Islet precursor cell (in vitro differentiated cells): ENCODE measurements around the gene SYNE4.

Source experiments
- DNase-seq: peaks from one replicate; pipeline ENCODE4 v3.0.0-alpha.2; 2018

SYNE4 gene

DNA sequence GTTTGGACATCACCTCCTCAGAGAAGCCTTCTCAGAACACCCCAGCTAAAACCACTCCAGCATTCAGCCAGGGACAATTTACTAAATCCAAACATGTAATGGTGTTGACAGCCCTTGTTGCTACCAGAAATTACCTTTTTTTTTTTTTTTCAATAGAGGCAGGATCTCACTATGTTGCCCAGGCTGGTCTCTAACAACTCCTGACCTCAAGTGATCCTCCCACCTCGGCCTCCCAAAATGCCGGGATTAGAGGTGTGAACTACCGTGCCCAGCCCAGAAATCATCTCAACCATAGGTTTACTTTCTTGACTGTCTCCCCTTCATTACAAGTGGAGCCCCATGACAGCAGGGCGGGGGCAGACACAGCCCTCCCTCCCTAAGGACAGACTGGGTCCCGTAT lies 14.8 kb upstream of the SYNE4 start:
- no peak for DNase-seq

DNA sequence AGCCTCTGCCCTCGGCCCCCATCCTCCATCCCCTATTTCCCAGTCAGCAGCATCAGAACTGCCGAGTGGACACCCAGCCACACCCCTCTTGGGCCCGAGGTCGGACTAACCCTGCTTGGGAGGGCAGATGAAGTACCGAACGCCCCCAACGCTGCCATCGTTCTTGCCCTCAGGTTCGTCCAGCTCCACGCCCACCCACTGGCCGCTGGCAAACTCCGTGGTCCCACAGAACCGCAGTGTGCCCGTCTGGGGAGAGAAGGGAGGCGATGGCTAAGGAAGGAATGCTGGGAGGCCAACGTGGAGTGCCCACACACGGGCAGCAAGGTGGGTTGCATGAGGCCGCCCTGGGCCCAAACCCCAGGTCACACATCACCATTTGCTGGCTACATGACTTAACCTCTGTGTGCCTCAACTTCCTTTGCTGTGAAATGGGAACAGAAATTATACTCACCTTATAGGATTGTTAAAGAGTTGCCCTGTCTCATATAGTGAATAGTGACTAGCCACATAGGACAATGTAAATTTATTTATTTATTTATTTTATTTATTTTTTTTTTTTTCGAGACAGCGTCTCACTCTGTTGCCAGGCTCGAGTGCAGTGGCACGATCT lies 10.6 kb upstream of the SYNE4 start:
- no peak for DNase-seq

DNA sequence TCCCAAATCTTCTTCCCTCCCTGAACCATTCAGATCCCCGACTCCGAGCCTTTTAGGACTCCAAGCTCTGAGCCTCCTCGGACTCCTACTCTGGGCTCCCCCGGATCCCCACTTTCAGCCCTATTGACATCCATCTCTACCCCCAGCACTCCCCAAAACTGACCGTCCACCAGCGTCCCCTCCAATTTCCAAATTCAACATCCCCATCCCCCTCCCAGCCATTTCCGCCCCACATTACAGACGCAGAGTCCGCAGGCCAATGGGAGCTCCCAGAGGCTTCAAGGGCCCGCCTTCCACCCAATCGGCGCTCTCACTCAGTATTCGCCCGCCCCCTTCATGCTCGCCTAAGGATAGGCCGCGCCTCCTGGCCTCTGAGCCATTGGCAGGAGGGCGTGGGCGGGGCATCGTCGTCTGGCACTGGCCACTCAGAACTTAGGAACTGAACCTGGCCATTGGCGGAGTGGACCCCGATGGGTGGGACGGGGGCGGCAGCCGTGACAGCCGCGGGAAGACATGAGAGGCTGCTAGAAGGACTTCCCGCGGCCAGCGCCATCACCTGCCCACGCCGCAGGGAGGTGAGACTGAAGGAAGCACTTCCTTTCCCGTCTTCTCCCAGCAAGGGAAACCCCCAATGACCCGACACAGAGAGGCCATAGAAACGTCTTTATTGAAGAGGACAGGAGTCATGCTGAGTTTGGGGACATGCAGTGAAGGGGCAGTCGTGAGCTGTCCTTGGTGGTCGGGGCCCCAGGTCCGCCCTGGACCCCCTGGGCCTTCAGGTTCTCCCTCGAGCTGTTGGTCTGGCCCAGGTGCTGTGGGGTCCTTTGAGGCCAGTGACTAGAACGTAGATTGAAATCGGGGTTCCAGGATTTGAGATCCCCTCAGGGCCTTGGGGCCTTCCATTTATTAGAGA lies 5.7 kb upstream of the SYNE4 start, which contains the start of gene ALKBH6:
Gene ALKBH6, minus strand, starts transcription at position 202 of the 913 bp plus-strand sequence. CDS start 816 bp downstream, outside the sequence.
- DNase-seq, result peak; percentile 100

DNA sequence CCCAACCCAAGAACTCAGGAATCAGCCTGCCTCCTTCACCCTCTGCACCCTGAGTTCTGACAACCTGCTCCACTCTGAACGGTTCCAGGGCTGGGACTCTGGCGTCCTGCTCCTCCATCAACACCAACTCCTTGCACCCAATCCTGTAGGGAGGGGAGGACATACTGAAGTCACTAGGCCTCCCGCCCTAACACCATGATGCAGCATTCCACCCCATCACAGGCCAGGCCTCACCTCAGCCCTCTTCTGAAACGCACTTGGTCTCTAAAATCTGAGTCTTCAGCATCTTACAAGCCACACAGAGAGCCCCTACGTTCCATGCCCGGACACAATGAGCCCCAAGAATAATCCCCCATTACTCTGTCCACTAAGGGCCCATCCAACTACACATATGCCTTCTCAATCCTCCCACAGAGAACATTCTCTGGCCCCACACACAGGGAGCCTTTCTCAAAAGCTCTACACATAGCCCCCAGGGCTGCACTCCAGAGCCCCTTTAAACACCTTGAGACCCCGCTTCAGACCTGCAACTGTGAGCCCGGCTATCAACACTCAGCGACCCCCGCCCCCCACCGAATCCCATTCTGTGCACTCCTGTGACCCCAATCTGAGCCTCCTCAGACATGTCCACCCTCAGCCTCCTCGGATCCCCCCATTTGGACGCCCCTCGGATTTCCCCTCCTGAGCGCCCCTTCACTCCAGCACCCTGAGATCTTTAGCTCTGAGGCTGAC lies 4.8 kb upstream of the SYNE4 start:
- DNase-seq, result no peak

DNA sequence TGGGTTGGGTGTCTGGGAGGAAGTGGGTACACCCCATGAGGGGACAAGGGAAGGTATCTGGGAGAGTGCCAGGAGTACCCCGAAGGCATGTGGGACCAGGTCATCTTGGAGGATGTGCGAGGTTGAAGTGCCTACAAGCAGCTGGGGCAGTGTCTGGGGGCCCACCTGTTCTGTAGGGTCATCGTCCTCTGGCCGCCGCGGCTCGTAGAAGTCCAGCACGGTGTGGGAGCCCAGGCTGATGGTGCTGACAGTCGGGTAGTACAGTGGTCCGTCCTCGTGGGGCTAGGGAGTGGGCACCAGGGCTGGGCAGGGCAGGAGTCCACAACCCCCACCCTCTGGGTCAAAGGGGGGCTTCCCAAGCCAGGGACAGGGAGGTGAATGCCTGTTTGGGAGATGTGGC lies 1.8 kb upstream of the SYNE4 start:
- no peak for DNase-seq

DNA sequence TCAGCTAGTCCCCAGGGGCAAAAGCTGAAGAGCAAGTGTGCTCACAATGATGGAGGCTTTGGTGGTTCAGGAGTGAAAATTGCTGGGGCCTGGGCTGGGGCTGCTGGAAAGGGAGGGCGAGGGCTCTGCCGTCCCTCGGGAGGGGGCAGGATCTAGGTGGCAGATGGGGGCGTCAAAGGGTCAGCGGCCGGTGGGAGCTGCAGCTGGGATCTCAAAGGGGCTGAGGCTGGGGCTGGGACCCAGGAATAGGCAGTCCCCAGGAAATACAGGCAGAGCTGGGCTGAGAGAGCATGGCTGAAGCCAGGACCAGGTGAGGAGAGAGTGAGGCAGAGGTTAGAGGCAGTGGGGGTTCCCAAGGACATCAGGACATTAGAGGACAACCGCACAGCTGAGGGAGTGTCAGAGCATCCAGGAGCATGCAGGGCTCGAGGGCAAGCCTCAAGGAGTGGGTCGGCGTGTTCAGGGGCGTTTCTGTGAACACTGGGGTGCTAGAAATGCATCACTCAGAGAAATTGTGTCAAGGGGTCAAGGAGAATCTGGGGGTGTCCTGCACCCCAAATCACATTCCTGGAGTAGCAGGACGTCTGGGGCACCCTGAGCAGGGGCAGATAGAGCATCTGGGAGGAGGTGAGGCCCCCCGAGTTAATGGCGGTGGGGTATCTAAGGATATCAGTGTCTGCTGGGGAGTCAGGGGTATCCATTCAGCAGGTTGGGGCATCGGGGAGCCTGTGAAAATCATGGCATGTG lies 1.2 kb upstream of the SYNE4 start:
- no peak for DNase-seq

DNA sequence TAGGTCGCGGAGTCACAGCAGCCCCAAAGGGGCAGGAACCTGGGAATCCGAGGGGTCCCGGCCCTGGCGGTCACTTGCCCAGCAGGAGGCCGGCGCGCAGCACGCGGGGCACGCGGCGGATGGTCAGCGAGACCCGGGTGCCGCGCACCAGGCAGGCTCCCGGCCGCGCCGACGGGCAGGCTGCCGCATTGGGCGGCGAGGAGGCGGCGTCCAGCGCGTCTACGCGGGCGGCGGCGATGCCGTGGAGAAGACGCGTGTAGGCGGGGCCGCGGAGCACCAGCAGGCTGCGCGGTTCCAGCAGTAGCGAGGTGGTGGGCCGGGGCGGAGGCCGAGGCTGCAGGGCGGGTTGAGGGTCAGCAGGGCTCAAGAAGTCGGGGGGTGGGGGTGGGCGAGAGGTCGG lies 607 bp upstream of the SYNE4 start:
- DNase-seq, result peak; percentile 82

DNA sequence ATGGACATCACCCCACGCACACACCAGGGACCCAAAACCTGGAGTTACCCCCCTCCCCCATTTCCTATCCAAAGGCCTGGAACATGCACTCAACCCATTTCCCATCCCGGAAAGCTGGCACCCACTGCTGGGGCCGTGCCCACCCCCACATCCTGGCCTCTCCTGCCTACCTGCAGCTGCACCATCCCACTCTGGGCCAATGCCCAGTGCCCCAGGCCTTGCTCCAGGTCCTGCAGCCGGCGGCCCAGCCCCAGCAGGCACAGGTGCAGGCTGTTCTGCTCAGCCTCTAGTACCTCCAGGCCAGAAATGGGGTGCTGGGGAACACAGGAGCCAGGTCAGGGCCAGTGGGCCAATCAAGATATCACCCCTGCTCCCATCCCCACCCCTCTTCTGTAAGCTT lies 1.7 kb downstream of the SYNE4 start:
- DNase-seq, result no peak

DNA sequence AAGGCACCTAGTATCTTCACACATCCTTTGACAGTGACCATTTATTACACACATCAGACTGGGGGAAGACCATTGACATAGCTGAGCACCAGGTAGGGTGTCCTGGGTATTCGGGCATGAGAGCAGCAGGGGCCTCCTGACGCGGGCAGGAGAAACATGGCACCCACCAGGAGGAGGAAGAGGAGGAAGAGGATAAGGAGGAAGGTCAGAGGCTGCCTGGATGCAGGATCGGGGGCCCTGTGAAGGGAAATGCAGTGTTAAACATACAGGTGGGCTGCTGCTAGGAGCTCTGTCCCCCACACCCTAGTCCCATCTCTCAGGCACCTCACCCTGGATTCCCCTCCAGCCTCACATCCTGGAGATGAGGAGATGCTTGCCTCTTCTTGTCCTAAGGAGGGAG lies 5.3 kb downstream of the SYNE4 start:
- DNase-seq, result no peak

DNA sequence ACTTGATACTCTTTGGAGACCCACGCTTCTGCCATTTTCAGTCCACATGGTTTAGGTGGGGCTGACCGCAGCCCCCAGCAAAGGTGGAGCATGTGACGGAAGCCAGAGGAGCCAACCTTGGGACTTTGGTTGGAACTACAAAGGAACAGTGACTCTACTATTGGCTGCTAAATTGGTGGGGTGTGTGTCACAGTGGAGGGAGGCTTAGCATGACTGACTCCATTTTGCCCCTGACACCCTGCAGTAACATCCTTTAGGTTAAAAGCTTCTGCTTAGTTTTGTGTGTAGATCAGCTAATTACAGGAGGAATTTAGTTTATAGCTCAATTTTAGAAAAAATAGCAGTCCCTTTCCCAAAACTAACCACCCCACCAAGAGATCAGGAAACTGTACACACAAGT lies 7.0 kb downstream of the SYNE4 start:
- DNase-seq, result no peak

DNA sequence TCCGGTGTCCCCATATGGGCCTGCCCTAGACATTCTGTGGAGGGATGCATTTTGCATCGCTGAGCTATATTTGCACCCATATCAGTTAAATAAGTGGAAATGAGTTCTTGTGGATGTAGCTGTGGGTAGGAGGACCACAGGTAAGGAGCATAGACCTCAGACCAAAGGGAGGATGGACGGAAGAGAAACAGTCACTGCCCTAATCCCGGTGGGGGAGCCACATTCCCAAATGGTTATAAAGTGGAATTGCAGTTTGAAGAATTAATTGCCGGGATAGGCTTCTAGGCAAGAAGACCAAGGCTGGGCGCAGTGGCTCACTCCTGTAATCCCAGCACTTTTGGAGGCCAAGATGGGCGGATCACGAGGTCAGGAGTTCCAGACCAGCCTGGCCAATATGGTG lies 11.8 kb downstream of the SYNE4 start:
- DNase-seq, result no peak

DNA sequence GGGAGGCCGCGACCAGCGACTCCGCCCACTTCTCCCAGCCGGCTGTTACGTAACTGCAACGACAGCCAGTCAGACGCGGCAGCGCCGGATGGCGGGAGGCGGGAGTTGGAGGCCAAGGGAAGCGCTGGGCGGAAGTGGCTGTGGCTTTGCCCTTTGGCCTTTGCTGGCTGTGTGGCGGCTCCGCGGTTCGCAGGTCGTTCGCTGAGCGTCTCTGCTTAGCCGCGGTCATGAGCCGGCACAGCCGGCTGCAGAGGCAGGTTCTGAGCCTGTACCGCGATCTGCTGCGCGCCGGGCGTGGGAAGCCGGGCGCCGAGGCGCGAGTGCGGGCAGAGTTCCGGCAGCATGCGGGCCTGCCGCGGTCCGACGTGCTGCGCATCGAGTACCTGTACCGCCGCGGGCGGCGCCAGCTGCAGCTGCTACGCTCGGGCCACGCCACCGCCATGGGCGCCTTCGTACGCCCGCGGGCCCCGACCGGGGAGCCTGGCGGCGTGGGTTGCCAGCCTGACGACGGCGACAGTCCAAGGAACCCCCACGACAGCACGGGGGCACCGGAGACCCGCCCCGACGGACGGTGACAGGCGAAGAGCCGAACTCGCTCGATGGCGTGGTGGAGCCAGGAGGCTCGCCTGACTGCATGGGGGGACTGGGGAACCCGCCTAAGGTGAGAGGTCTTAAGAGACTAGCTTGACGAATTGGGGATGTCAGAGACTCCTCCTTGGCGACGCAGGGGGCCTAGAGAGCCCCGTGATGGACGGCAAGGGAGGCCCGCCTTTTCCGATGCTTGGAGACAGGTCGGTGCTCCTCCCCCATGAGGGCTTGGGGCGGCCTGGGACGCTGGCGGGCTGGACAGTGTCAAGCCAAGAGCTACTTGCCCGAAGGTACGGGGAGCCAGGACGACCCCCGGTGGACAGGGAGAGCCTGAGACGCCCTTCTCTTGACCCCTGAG lies 13.3 kb downstream of the SYNE4 start, which contains the start of gene SDHAF1:
Gene SDHAF1, plus strand, starts transcription at position 141 of the 946 bp plus-strand sequence. Its CDS starts 87 bp downstream, at position 228.
- peak; percentile 97 for DNase-seq

DNA sequence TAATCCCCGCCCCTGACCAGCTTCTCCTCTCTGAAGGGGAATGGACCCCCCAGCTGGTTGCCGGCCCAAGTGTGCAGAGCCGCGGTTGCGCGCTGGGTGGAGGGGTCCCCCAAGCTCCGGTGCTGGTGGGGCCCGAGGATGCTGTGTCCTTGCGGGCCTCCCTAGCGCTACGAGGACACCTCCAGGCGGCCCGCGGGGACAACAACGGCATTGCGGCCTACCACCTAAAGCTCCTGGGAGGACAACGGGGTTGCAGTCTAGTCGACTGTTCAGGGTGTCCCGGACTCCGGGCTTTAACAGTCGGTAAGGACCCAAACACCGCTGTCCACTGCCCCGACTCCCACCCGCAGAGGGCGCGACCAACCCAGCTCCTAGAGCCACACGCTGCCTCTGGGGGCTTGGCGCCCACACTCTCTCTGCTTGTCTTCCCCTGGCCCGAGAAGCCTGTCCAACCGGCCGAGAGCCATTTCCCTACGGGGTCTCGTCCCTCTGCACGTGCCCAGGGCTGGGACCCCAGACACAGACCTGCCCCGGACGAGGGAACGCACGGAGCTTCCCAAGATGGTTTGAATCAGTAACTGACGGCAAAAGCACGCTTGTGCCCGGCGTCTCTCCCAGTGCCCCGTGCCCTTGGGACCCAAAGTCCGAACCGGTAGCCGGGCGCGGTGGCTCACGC lies 14.6 kb downstream of the SYNE4 start:
- DNase-seq, result peak; percentile 52

DNA sequence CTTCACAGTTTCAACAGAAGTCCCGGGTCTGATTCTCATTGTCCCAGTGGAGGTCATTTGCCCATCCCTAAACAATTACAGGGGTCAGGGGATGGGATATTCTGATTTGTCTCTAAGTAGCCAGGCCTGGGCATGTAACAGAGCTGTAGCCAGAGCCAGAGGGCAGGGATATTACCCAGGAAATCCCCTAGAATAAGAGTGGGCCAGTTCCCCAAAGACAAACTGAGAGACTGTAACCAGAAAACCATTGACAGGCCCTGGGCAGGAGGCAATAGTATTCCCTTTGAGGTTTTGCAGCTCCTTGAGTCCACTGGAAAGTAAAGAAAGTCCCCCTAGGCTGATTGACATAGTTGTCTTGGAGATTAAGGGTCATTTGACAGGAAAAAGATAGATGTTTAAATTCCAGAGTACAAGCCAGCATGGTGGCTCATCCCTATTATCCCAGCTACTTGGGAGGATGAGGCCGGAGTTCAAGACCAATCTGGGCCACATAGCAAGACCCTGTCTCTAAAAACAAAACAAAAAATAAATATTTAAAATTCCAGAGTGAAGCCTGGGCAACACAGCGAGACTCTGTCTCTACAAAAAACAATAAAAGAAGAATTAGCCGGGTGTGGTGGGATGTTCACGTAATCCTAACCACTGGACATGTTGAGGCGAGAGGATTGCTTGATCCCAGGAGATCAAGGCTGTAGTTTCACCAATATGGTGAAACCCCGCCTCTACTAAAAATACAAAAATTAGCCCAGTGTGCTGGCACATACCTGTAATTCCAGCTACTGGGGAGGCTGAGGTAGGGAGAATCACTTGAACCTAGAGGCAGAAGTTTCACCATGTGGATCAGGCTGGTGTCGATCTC lies 15.5 kb downstream of the SYNE4 start:
- no peak for DNase-seq

DNA sequence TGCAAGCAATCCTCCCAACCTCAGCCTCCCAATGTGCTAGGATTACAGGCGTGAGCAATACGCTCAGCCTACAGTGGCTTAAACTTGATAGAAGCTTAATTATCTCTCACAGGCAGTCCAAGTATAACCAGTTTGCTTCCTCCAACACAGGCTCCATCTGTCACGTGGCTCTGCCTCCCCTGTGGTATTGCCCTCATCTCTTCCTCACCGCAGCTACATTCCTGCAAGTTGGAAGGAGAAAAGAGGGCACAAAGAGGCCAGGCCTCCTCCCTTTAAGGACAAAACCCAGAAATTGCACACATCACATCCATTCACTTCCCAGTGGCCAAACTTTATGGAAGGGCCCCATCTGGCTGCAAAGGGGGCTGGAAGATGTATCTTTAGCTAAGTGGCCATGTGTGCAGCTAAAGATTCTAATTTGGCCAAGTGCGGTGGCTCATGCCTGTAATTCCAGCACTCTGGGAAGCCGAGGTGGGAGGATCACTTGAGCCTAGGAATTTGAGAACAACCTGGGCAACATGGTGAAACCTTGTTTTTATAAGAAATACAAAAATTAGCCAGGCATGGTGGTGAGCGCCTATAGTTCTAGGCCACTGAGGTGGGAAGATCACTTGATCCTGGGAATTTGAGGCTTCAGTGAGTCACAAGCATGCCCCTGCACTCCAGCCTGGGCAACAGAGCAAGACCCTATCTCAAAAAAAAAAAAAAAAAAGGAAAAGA lies 16.7 kb downstream of the SYNE4 start:
- no peak for DNase-seq

DNA sequence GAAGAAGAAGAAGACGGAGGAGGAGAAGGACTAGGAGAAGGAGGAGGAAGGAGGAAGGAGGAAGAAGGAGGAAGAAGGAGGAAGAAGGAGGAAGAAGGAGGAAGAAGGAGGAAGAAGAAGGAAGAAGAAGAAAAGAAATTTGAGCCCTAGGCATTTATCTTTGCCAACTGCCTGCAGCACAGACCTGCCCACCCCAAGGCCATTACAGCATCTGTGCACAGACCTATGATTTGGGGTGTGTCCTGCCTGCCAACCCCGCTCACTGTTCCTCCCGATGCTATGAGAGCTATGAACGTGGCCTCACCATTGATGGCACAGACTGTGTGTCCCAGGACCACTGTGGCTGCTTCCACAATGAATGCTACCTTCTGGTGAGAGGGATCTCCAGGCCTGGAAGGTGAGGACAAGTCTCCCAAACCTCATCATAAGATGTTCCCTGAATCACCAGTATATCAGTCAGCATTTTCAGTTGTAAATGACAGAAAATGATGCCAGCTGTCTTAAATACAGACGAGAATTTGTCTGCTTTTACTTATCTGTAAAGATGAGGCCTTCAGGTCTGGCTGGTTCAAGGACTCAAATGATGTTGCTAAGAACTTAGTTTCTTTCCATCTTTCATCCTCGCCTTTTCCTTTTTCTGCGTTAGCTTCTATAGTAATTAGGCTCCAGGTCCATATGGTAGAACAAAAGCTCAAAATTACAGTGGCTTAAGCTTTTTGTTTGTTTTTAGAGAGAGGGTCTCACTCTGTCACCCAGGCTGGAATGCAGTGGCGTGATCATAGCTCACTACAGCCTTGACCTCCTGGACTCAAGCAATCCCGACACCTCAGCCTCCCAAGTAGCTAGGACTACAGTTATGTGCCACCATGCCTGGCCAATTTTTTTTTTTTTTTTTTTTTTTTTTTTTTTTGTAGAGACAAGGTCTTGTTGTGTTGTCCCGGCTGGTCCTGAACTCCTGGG lies 17.6 kb downstream of the SYNE4 start:
- DNase-seq, result no peak

DNA sequence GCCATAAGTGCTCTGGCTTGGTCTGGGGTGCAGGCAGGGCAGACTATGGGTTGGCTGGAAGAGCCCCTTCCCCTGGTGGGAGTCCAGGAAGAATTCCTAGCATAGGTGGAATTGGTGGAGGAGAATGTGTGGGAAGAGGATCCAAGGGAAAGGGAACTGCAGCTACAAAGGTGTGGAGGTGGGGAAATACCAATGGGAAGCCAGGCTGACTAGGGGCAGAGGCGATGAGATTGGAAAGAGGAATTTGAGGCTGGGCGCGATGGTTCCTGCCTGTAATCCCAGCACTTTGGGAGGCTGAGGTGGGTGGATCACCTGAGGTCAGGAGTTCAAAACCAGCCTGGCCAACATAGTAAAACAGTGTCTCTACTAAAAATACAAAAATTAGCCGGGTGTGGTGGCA lies 18.5 kb downstream of the SYNE4 start:
- no peak for DNase-seq

DNA sequence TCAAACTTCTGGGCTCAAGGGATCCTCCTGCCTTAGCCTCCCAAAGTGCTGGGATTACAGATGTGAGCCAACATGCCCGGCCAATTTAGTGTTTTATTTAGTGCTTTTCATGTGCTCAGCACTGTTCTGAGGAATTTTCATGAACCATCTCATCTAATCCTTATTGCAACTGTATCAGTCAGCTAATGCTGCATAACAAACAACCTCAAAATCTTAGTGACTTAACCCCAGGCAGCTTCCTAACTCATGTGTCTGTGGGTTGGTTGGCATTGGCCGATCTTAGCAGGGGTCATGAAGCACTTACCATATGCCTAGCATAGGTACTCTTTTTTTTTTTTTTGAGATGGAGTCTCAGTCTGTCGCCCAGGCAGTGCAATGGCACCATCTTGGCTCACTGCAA lies 19.8 kb downstream of the SYNE4 start:
- no peak for DNase-seq
